ENCODE measurements around the gene SLC6A18. TPM values are rescaled to one million over a fixed set of nuclear protein-coding genes. Genes with fewer than 3 reads are reported as not detected.

SLC6A18 gene
- total RNA-seq, 1 donor from 2014 or later = not detected

- DNase-seq (ENCODE audit: low read depth in 2 of 2) = no peak
Observed at GRCh38 chr5:1214163-1214935, 10.8 kb upstream of the SLC6A18 start.

DNA sequence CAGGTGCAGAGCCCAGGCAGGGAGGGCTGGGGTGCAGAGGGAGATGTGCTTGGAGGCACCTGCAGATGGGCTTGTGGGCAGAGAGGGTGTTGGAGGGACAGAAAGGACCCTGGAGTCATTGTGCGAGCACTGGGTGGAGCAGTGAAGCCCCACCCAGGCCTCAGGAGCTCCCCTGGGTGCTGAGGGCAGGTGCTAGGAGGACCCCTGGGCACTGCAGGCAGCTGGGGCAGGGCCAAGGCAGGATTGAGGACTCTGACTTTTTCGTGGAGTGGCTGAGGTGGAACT lies 10.3 kb upstream of the SLC6A18 start:
- no peak for DNase-seq (ENCODE audit: low read depth in 2 of 2)

- no peak for DNase-seq (ENCODE audit: low read depth in 2 of 2)
Observed at GRCh38 chr5:1215320-1216096, 9.7 kb upstream of the SLC6A18 start.

DNA sequence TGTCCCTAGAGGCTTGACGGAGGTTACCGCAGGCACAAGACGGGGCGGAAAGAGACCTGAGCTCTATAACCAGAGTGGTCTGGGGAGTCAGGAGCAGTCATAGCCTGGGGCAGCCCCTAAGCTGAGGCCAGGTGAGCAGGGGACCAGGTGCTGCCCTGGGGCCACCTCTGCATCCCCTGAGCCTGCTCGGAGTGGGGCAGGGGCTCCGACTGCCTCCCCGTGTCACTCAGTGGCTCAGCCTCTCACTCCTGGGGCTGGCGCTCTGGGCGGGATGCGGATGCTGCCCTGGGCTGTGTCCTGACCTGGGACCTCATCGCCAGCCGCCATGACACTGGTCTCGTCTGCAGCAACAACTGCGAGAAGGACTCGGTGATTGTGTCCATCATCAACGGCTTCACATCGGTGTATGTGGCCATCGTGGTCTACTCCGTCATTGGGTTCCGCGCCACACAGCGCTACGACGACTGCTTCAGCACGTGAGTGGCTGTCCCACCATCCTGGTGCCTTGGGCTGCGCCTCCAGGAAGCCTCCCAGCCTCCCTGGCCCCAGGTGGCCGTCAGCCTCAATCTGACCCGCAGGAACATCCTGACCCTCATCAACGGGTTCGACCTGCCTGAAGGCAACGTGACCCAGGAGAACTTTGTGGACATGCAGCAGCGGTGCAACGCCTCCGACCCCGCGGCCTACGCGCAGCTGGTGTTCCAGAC lies 8.8 kb upstream of the SLC6A18 start:
- DNase-seq (ENCODE audit: low read depth in 2 of 2) = no peak

GRCh38 chr5:1216918-1217295 lies 8.3 kb upstream of the SLC6A18 start:
- no peak for DNase-seq (ENCODE audit: low read depth in 2 of 2)

DNA sequence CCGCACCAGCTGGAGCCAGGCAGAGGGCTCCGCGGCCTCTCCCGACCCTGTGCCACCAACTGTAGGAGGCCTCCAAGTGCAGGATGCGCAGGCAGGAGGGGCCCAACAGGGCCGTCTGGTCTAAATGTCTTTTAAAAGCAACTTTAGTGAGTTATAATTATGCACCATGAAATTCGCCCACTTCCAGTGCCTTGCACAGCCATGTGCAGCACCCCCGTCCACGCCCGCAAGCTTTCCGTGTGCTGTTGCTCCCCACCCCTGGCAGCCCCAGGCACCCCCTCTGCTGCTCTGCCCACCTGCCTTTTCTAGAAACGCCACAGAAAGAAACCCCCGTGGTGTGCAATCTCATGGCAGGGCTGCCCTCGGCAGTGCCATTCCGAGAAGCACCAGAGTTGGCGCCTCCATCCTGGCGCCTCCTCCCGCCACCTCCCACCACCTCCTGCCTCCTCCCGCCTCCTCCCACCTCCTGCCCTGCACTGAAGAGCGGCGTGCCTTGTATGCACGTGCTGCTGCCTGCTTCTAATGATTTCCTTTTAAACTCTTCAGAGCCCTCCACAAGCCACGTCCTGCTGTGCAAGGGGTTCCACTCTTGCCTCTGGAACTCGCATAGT lies 7.5 kb upstream of the SLC6A18 start:
- no peak for DNase-seq (ENCODE audit: low read depth in 2 of 2)

DNA sequence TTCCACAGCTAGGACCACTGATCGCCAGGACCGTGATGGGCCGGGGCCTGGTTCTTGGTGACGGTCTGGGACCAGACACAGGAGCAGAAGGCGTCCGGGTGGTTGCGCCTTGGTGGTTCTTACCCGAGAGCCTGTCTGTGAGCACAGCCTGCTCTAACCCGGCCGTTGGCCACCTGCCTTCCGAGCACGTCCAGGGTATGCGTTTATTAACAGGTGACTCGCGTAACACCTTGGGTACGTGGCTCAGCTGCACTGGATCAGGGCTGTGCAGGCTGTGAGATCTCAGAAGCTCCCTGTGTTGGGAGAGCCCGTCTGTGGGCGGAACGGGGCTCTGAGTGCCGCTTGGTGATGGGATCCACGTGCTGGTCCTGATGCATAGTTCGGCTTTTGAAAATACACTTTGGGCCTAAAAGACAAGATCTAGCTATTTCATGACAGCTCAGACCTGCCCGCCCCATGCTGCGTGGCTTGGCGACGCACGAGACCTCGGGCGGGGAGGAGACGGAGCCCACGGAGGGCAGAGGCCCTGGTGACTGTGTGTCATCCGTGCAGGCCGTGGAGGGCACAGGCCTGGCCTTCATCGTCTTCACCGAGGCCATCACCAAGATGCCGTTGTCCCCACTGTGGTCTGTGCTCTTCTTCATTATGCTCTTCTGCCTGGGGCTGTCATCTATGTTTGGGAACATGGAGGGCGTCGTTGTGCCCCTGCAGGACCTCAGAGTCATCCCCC lies 6.7 kb upstream of the SLC6A18 start:
- DNase-seq (ENCODE audit: low read depth in 2 of 2) = no peak

DNA sequence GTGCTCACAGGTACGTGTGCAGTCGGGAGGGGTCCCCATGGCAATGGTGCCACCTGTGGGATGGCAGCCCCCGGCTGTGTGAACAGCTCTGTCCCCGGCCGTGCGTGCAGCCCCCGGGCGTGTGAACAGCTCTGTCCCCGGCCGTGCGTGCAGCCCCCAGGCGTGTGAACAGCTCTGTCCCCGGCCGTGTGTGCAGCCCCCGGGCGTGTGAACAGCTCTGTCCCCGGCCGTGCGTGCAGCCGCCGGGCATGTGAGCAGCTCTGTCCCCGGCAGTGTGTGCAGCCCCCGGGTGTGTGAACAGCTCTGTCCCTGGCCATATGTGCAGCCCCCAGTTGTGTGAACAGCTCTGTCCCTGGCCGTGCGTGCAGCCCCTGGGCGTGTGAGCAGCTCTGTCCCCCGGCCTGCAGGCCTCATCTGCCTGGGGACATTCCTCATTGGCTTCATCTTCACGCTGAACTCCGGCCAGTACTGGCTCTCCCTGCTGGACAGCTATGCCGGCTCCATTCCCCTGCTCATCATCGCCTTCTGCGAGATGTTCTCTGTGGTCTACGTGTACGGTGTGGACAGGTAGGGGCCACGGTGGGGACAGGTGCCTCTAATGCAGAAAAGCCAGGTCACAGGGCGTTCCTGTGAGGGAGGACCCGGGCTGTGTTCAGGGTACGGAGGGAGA lies 5.9 kb upstream of the SLC6A18 start:
- DNase-seq (ENCODE audit: low read depth in 2 of 2) = no peak

DNA sequence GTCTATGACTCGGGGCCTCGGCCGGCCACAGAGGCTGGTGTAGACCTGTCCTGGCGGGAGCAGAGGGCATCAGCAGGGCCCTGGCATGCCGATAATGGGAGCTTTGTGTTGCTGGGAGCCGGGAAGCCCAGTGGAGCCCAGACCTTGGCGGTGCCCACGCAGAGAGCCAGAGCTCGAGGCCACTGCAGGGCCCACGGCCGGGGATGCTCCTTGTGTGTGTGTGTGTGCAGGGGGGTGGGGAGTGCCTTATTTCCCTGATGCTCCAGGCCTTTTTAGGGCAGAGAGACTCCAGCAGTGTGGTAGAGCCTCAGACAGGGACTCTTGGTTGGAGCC lies 5.4 kb upstream of the SLC6A18 start:
- no peak for DNase-seq (ENCODE audit: low read depth in 2 of 2)

- DNase-seq (ENCODE audit: low read depth in 2 of 2) = no peak
Observed at GRCh38 chr5:1220351-1220750, 4.8 kb upstream of the SLC6A18 start.

GRCh38 chr5:1220831-1221230 lies 4.3 kb upstream of the SLC6A18 start:
- no peak for DNase-seq (ENCODE audit: low read depth in 2 of 2)

DNA sequence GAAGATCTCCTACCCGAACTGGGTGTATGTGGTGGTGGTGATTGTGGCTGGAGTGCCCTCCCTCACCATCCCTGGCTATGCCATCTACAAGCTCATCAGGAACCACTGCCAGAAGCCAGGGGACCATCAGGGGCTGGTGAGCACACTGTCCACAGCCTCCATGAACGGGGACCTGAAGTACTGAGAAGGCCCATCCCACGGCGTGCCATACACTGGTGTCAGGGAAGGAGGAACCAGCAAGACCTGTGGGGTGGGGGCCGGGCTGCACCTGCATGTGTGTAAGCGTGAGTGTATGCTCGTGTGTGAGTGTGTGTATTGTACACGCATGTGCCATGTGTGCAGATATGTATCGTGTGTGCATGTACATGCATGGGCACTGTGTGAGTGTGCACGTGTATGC lies 3.5 kb upstream of the SLC6A18 start:
- no peak for DNase-seq (ENCODE audit: low read depth in 2 of 2)

GRCh38 chr5:1222147-1222546 lies 3.0 kb upstream of the SLC6A18 start:
- DNase-seq (ENCODE audit: low read depth in 2 of 2) = no peak

- no peak for DNase-seq (ENCODE audit: low read depth in 2 of 2)
Observed at GRCh38 chr5:1222621-1223277, 2.4 kb upstream of the SLC6A18 start.

DNA sequence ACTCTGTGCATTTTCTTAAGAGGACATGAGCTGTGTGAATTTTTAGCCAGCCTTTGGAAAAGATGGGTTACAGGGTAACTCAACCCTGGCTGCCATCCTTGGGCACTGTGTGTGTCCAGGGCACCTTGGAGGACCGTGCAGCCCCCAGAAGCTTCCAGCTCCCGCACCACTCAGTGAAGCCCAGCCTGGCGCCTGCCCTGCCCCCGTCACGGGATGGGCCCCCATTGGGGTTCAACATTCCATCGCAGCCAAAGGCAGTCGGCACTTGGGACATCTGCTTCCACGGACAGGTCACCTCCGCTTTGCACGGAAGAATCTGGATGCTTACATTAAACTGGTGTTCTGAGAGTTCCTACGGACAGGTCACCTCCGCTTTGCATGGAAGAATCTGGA lies 1.9 kb upstream of the SLC6A18 start:
- DNase-seq (ENCODE audit: low read depth in 2 of 2) = no peak

- no peak for DNase-seq (ENCODE audit: low read depth in 2 of 2)
Observed at GRCh38 chr5:1224631-1225030, 550 bp upstream of the SLC6A18 start.

DNA sequence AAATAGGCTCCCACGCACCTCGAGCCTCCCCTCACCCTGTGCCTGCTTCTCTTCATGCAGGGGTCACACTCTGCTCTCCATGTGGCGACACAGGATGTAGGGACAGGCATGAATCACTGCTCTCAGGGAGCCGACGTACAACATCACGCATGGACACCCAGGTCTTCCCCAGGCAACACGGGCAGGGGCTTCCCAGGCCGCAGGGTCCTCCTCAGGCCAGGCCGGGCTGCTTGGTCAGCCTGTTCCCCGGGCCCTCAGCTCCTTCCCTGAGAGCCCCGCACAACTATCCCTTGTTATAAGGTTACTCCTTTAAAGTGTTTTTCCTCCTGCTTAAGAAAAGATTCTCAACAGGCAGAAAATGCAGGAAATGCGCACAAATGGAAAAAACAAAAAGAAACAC lies 1.1 kb downstream of the SLC6A18 start:
- no peak for DNase-seq (ENCODE audit: low read depth in 2 of 2)

- no peak for DNase-seq (ENCODE audit: low read depth in 2 of 2)
Observed at GRCh38 chr5:1226839-1227581, 1.8 kb downstream of the SLC6A18 start.

DNA sequence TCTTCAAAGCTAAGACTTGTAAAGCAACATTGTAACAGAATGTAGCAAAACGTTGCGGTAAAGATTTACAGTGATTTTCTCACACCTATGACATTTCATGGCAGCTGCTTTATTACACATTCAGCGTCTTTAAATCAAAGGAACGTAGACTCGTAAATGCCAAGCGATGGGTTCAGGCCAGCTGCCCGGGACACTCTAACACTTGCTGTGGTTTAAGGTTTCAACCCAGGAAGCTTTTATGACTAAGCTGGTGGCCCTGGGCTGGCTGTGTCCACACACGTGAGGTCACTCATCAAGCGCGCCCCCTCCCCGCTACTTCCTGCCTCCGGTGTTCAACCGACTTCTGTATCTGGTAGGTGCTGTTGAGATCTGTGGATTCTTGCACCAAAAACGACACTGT lies 2.5 kb downstream of the SLC6A18 start:
- peak in 1 of 2 donors; percentile 8 for DNase-seq (ENCODE audit: low read depth in 2 of 2)

GRCh38 chr5:1228120-1228519 lies 2.9 kb downstream of the SLC6A18 start:
- DNase-seq (ENCODE audit: low read depth in 2 of 2) = no peak

Data from dermis microvascular lymphatic vessel endothelial cell (primary cell).